H1 (cell line): ENCODE data around the gene PRSS38. TPM values are rescaled to one million over a fixed set of nuclear protein-coding genes. Genes with fewer than 3 reads are reported as not detected.

Experiments used
- RBBP5 ChIP-seq: IDR thresholded peaks from 2 replicates; pipeline ENCODE4 v1.7.1; 2012; ENCODE audit warnings: low read depth, mild to moderate bottlenecking, inconsistent platforms, low read length, moderate library complexity, borderline replicate concordance
- polyA plus RNA-seq, 7 experiments: library from polyadenylated mRNA; depleted of rRNA in 3 of 7; stranded (reverse) in 5 of 7; unstranded in 2 of 7; fragments of >200 nt in 5 of 7; fragments of 200-250 nt in 2 of 7; gene quantifications; 1 replicate in 5 of 7; 2 replicates in 1 of 7; 4 replicates in 1 of 7; pipeline versions ENCODE4 v1.2.1 to v1.2.3, GENCODE V29; 2011 to 2013; ENCODE audit warnings: missing spikeins in 2 of 7, mixed read lengths in 2 of 7
- total RNA-seq: library from RNA; stranded (reverse); fragmentation: NEBNext Ultra II Directional; extraction: Animal tissue kit (Norgen Biotek cat#: 25700); gene quantifications from 2 replicates; pipeline ENCODE4 v1.2.1, GENCODE V29; 2021

PRSS38 gene
- total and polyA plus RNA-seq, 2 of the 8 experiments (the other 6 are each of a cell fraction or from before 2014, with no cell fraction given): not detected

- no peak for TF ChIP-seq RBBP5
Measured at GRCh38 chr1:227888404-227889046, 73.0 kb downstream of the PRSS38 start (continued).
